HepG2 (cell line): ENCODE measurements around the gene SLC34A3. TPM values are rescaled to one million over a fixed set of nuclear protein-coding genes. Genes with fewer than 3 reads are reported as not detected.

Experiments used
- BCL6 ChIP-seq: IDR thresholded peaks from 2 replicates; pipeline ENCODE4 v1.6.1; 2016; ENCODE audit warnings: missing genetic modification reagents, missing compliant biosample characterization
- CHD4 ChIP-seq: fragments of 200-600 bp; sonication (generic); IDR thresholded peaks from 2 replicates; pipeline ENCODE4 v1.7.0; 2017; ENCODE audit warnings: mild to moderate bottlenecking, low read length, borderline replicate concordance
- ELF1 ChIP-seq: sonication (generic); formaldehyde crosslinking; IDR thresholded peaks from 2 replicates; pipeline ENCODE4 v1.4.0; 2020; ENCODE audit warnings: missing genetic modification reagents
- ETV5 ChIP-seq: IDR thresholded peaks from 2 replicates; pipeline ENCODE4 v1.6.1; 2018; ENCODE audit warnings: missing biosample characterization, missing genetic modification reagents, inconsistent platforms, borderline replicate concordance
- HDAC1 ChIP-seq: sonication (generic); formaldehyde crosslinking; IDR thresholded peaks from 2 replicates; pipeline ENCODE4 v1.5.1; 2020; ENCODE audit warnings: mild to moderate bottlenecking, missing genetic modification reagents
- HNF1B ChIP-seq: sonication (generic); formaldehyde crosslinking; IDR thresholded peaks from 2 replicates; pipeline ENCODE4 v1.5.1; 2020; ENCODE audit warnings: mild to moderate bottlenecking, moderate library complexity, missing genetic modification reagents
- LCORL ChIP-seq, 2 experiments: fragments of 450-650 bp in 1 of 2; sonication (generic) in 1 of 2; formaldehyde crosslinking in 1 of 2; IDR thresholded peaks; 2 replicates each; pipeline versions ENCODE4 v1.5.0 to v1.6.1; 2017 to 2020; ENCODE audit warnings: antibody characterized with exemption in 1 of 2, missing genetic modification reagents in 1 of 2
- NCOA1 ChIP-seq: sonication (generic); formaldehyde crosslinking; IDR thresholded peaks from 2 replicates; pipeline ENCODE4 v1.9.0; 2021; ENCODE audit warnings: missing genetic modification reagents
- ONECUT2 ChIP-seq: sonication (generic); formaldehyde crosslinking; IDR thresholded peaks from 2 replicates; pipeline ENCODE4 v1.4.0; 2020; ENCODE audit warnings: missing genetic modification reagents
- PATZ1 ChIP-seq: sonication (generic); formaldehyde crosslinking; IDR thresholded peaks from 2 replicates; pipeline ENCODE4 v1.4.0; 2020; ENCODE audit warnings: missing genetic modification reagents
- PHF20 ChIP-seq: sonication (generic); formaldehyde crosslinking; IDR thresholded peaks from 2 replicates; pipeline ENCODE4 v1.5.0; 2020; ENCODE audit warnings: mild to moderate bottlenecking, missing genetic modification reagents
- RXRB ChIP-seq: IDR thresholded peaks from 2 replicates; pipeline ENCODE4 v1.6.1; 2016; ENCODE audit warnings: borderline replicate concordance, missing genetic modification reagents, missing compliant biosample characterization
- TP53 ChIP-seq: sonication (generic); formaldehyde crosslinking; conservative IDR thresholded peaks from 2 replicates; pipeline ENCODE4 v1.4.0; 2020; ENCODE audit warnings: missing genetic modification reagents
- YEATS4 ChIP-seq: sonication (generic); formaldehyde crosslinking; IDR thresholded peaks from 2 replicates; pipeline ENCODE4 v1.4.0; 2020; ENCODE audit warnings: missing genetic modification reagents, borderline replicate concordance
- ZBTB42 ChIP-seq: sonication (generic); formaldehyde crosslinking; IDR thresholded peaks from 2 replicates; pipeline ENCODE4 v1.5.0; 2020; ENCODE audit warnings: mild to moderate bottlenecking, missing genetic modification reagents
- ZC3H13 ChIP-seq: sonication (generic); formaldehyde crosslinking; IDR thresholded peaks from 2 replicates; pipeline ENCODE4 v1.8.1; 2023; ENCODE audit warnings: mild to moderate bottlenecking, missing genetic modification reagents, moderate library complexity
- ZMYM3 ChIP-seq: sonication (generic); formaldehyde crosslinking; IDR thresholded peaks from 2 replicates; pipeline ENCODE4 v1.5.1; 2020; ENCODE audit warnings: mild to moderate bottlenecking, missing genetic modification reagents
- ZNF205 ChIP-seq: IDR thresholded peaks from 2 replicates; pipeline ENCODE4 v1.6.1; 2018; ENCODE audit warnings: missing biosample characterization, missing genetic modification reagents
- ZNF230 ChIP-seq: sonication (generic); formaldehyde crosslinking; IDR thresholded peaks from 2 replicates; pipeline ENCODE4 v1.4.0; 2020; ENCODE audit warnings: mild to moderate bottlenecking, missing genetic modification reagents
- ZNF543 ChIP-seq: sonication (generic); formaldehyde crosslinking; IDR thresholded peaks from 2 replicates; pipeline ENCODE4 v1.4.0; 2020; ENCODE audit warnings: mild to moderate bottlenecking, missing genetic modification reagents
- ZNF761 ChIP-seq: sonication (generic); formaldehyde crosslinking; conservative IDR thresholded peaks from 2 replicates; pipeline ENCODE4 v1.4.0; 2020; ENCODE audit warnings: mild to moderate bottlenecking, missing genetic modification reagents
- ZNF775 ChIP-seq: sonication (generic); formaldehyde crosslinking; IDR thresholded peaks from 2 replicates; pipeline ENCODE4 v1.4.0; 2020; ENCODE audit warnings: missing genetic modification reagents, mild to moderate bottlenecking, moderate library complexity, borderline replicate concordance
- ZNF776 ChIP-seq: sonication (generic); formaldehyde crosslinking; IDR thresholded peaks from 2 replicates; pipeline ENCODE4 v1.4.0; 2020; ENCODE audit warnings: mild to moderate bottlenecking, missing genetic modification reagents
- polyA plus RNA-seq, 8 experiments: library from polyadenylated mRNA; depleted of rRNA in 3 of 8; stranded (reverse) in 7 of 8; unstranded in 1 of 8; fragments of >200 nt; fragmentation: Illumina TruSeq in 4 of 8; extraction: Trizol in 4 of 8; gene quantifications; 2 replicates each; pipeline versions ENCODE4 v1.2.1 to v1.2.3, GENCODE V29; 2011 to 2016; ENCODE audit warnings: low read depth in 4 of 8, missing spikeins in 1 of 8, mixed read lengths in 1 of 8; ENCODE audit not compliant: insufficient read depth in 1 of 8
- total RNA-seq, 5 experiments: library from RNA; depleted of rRNA; stranded (reverse); fragments of >200 nt; fragmentation: Illumina TruSeq; extraction: Trizol; gene quantifications; 2 replicates each; pipeline ENCODE4 v1.2.3, GENCODE V29; 2016; ENCODE audit warnings: low read depth in 1 of 5
- TF ChIP-seq, protein P1 (sequence below): sonication (generic); formaldehyde crosslinking; IDR thresholded peaks from 2 replicates; pipeline ENCODE4 v1.4.0; 2020; ENCODE audit warnings: missing genetic modification reagents

The SLC34A3 gene
- total and polyA plus RNA-seq, 2 of the 13 experiments (the other 11 are each of a cell fraction or from before 2014, with no cell fraction given) = 0.07 to 1.0 TPM

DNA sequence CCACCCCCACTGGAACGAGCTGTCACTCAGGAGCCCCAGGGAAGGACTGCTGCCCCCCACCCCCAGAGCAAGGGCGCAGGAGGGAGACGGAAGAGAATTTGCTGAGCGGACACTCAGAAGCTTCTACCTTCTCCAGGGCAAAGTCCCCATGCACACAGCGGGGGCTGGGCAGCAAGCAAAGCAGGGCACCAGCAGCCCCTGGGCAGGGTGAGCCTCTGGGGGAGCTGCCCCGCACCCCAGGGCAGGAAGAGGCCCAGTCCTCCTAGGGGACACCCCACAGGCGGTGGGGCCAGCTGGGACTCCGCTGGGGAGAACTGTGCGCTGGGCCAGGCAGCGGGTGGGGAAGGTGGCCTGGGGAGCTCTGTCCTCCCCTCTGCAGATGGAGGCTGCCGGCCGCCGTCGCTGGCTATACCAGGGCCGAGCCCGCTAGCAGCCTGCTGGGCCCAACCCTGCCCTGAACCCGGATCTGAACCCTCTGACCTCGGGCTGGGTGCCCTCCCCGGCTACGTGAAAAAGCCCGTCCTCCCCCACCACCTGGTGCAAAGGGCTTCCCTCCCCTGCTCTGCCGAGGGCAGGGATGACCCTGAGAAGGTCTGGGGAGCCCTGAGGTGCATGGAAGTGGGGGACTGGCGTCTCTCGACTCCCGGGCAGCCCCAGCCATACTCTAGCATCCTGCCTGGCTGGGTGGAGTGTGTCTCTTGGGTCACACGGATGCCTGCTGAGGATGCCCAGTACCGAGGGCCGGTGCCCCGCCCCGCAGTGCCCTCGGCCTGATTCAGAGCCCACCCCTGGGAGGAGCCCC, 597 bp upstream of the SLC34A3 start (continued):
- TF ChIP-seq ZNF543 (CRISPR knock-in tag) (peak; percentile 76), ZNF775 (CRISPR knock-in tag) (peak; percentile 33; the same call in 1 of the 2 replicates), HNF1B (CRISPR knock-in tag) (peak; percentile 72), ELF1 (CRISPR knock-in tag) (0 out of 2 replicates have a peak, but pooled peaks have one; percentile 24), ZNF761 (0 out of 2 replicates have a peak, but pooled peaks have one; percentile 35), BCL6 (peak; percentile 49), RXRB (CRISPR knock-in tag) (peak; percentile 7; the same call in 1 of the 2 replicates), ZNF776 (CRISPR knock-in tag) (0 out of 2 replicates have a peak, but pooled peaks have one; percentile 64), ZNF205 (CRISPR knock-in tag) (peak; percentile 58; the same call in 1 of the 2 replicates), ZC3H13 (CRISPR knock-in tag) (peak; percentile 95; the same call in 1 of the 2 replicates), ZMYM3 (CRISPR knock-in tag) (0 out of 2 replicates have a peak, but pooled peaks have one; percentile 22), YEATS4 (CRISPR knock-in tag) (peak; percentile 63; the same call in 1 of the 2 replicates), PATZ1 (peak; percentile 86), LCORL (IDR thresholded peaks at IDR 0.05) (no peak), LCORL (CRISPR knock-in tag; IDR thresholded peaks at IDR 0.05) (peak; percentile 68), HDAC1 (CRISPR knock-in tag) (peak; percentile 72), ETV5 (CRISPR knock-in tag) (peak; percentile 50; the same call in 1 of the 2 replicates), ZBTB42 (CRISPR knock-in tag) (no peak), ONECUT2 (no peak), ZNF230 (peak; percentile 75; the same call in 1 of the 2 replicates), NCOA1 (CRISPR knock-in tag) (no peak), TP53 (CRISPR knock-in tag) (no peak), CHD4 (no peak), PHF20 (CRISPR knock-in tag) (peak; percentile 20)
- TF ChIP-seq, protein P1, sequence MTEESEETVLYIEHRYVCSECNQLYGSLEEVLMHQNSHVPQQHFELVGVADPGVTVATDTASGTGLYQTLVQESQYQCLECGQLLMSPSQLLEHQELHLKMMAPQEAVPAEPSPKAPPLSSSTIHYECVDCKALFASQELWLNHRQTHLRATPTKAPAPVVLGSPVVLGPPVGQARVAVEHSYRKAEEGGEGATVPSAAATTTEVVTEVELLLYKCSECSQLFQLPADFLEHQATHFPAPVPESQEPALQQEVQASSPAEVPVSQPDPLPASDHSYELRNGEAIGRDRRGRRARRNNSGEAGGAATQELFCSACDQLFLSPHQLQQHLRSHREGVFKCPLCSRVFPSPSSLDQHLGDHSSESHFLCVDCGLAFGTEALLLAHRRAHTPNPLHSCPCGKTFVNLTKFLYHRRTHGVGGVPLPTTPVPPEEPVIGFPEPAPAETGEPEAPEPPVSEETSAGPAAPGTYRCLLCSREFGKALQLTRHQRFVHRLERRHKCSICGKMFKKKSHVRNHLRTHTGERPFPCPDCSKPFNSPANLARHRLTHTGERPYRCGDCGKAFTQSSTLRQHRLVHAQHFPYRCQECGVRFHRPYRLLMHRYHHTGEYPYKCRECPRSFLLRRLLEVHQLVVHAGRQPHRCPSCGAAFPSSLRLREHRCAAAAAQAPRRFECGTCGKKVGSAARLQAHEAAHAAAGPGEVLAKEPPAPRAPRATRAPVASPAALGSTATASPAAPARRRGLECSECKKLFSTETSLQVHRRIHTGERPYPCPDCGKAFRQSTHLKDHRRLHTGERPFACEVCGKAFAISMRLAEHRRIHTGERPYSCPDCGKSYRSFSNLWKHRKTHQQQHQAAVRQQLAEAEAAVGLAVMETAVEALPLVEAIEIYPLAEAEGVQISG (CRISPR knock-in tag) = peak; percentile 72
